ENCODE data around the gene ARHGEF35. TPM values are rescaled to one million over a fixed set of nuclear protein-coding genes. Genes with fewer than 3 reads are reported as not detected.
"Not testable (repeated sequence)": the region's sequence is repeated elsewhere in the genome, so short reads cannot be mapped to it uniquely, and the experiment has no call there.

Gene ARHGEF35
- polyA plus RNA-seq, 1 experiment = 0.37 TPM

- H3K27me3 ChIP-seq (ENCODE audit: control insufficient read depth, insufficient read depth, low read length); POLR2A ChIA-PET: not testable (repeated sequence)
- CTCF ChIA-PET = interaction anchor here (0.9 to 1.3 kb wide), 2 partner anchors 34 to 213 kb away, joined by 3 to 10 read pairs; no protein-coding TSS in a partner anchor
These were observed 17.1 kb downstream of the ARHGEF35 start for GRCh38 chr7:144178380-144179164.

GRCh38 chr7:144174613-144175012, 21.0 kb downstream of the ARHGEF35 start:
- no peak for DNase-seq (ENCODE audit: low read depth)
- Histone ChIP-seq H3K27me3 (ENCODE audit: control insufficient read depth, insufficient read depth, low read length) (no peaks in the 10 kb centered on the region), H3K36me3 (ENCODE audit: control insufficient read depth, insufficient read depth, low read length) (no peaks in the 10 kb centered on the region), H3K4me3 (ENCODE audit: low read depth, low read length) (no peak overlapping the region)
- ChIA-PET CTCF (no interaction called here), POLR2A (no interaction called here)
- no peak for TF ChIP-seq CTCF (IDR thresholded peaks at IDR 0.05; ENCODE audit: insufficient read depth, low read depth, low read length)

More at GRCh38 chr7:144178380-144179164, 17.1 kb downstream of the ARHGEF35 start:
- H3K36me3 ChIP-seq (ENCODE audit: control insufficient read depth, insufficient read depth, low read length); DNase-seq (ENCODE audit: low read depth); H3K4me3 ChIP-seq (ENCODE audit: low read depth, low read length): not testable (repeated sequence)
- peak; percentile 29; the same call in 1 of the 2 replicates for TF ChIP-seq CTCF (IDR thresholded peaks at IDR 0.05; ENCODE audit: insufficient read depth, low read depth, low read length)

GRCh38 chr7:144171594-144172350, 23.9 kb downstream of the ARHGEF35 start:
- H3K27me3 ChIP-seq (ENCODE audit: control insufficient read depth, insufficient read depth, low read length); CTCF ChIA-PET; DNase-seq (ENCODE audit: low read depth); H3K4me3 ChIP-seq (ENCODE audit: low read depth, low read length); H3K36me3 ChIP-seq (ENCODE audit: control insufficient read depth, insufficient read depth, low read length); POLR2A ChIA-PET: not testable (repeated sequence)

GRCh38 chr7:144164784-144165183, 30.8 kb downstream of the ARHGEF35 start:
- DNase-seq (ENCODE audit: low read depth) = no peak
- ChIA-PET POLR2A (no interaction called here), CTCF (no interaction called here)
- Histone ChIP-seq H3K36me3 (ENCODE audit: control insufficient read depth, insufficient read depth, low read length) (no peaks in the 10 kb centered on the region), H3K4me3 (ENCODE audit: low read depth, low read length) (no peak overlapping the region), H3K27me3 (ENCODE audit: control insufficient read depth, insufficient read depth, low read length) (no peaks in the 10 kb centered on the region)
- no peak for TF ChIP-seq CTCF (IDR thresholded peaks at IDR 0.05; ENCODE audit: insufficient read depth, low read depth, low read length)

- no peak for TF ChIP-seq CTCF (IDR thresholded peaks at IDR 0.05; ENCODE audit: insufficient read depth, low read depth, low read length)
- no peak overlapping the region for H3K4me3 ChIP-seq (ENCODE audit: low read depth, low read length)
- POLR2A ChIA-PET = no interaction called here
- no peaks in the 10 kb centered on the region for H3K36me3 ChIP-seq (ENCODE audit: control insufficient read depth, insufficient read depth, low read length)
- H3K27me3 ChIP-seq (ENCODE audit: control insufficient read depth, insufficient read depth, low read length) = no peaks in the 10 kb centered on the region
- CTCF ChIA-PET = no interaction called here
- no peak for DNase-seq (ENCODE audit: low read depth)
These were observed 36.8 kb downstream of the ARHGEF35 start for GRCh38 chr7:144158861-144159260.
